NK-92 (cell line): ENCODE data around the gene NBEAL1.
"Not testable (repeated sequence)": the region's sequence is repeated elsewhere in the genome, so short reads cannot be mapped to it uniquely, and the experiment has no call there.

Source experiments
- DNase-seq: peaks from one replicate; lab custom pipeline; 2025; ENCODE audit not compliant: unreplicated experiment; lab: John Stamatoyannopoulos, UW

NBEAL1 gene

GRCh38 chr2:203038586-203038985 is 23.9 kb downstream of the NBEAL1 start:
- no peak for DNase-seq

DNA sequence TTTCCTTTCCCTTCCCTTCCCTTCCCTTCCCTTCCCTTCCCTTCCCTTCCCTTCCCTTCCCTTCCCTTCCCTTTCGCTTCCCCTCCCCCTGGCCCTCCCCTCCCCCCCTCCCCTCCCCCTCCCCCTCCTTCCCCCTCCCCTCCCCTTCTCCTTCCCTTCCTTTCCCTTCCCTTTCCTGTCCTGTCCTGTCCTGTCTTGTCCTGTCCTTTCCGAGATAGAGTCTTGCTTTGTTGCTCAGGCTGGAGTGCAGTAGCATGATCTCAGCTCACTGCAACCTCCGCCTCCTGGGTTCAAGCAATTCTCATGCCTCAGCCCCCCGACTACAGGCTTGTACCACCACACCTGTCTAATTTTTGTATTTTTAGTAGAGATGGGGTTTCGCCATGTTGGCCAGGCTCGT is 24.5 kb downstream of the NBEAL1 start:
- not testable (repeated sequence) for DNase-seq

DNA sequence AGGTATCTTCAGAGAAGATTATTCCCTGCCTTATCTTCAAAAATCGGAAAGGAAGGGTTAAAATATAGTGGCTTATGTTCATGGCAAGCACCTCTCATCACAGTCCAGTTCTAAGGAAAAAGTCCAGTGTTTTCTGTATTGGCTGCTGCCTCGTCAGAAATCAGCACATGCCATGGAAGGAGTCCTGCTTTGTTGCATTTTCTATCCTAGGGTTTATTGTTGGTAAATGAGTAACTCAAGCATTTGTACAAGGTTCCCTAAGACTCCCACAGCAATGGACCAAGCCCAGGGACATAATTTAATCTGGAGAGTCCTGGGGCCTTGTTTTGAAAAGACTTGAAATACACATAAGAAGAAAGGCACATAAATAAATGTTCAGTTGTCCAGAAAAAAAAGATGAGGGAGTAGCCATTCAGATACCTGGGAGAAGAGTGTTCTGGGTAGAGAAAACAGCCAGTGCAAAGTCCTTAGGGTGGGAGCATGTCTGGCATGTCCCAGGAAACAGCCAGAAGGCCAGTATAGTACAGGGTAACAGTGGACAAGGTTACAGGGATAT is 26.4 kb downstream of the NBEAL1 start:
- no peak for DNase-seq

- no peak for DNase-seq
Measured at GRCh38 chr2:203042178-203042577, 27.5 kb downstream of the NBEAL1 start.

GRCh38 chr2:203043226-203043625 is 28.6 kb downstream of the NBEAL1 start:
- DNase-seq: no peak

GRCh38 chr2:203045867-203046266 is 31.2 kb downstream of the NBEAL1 start:
- DNase-seq: no peak

DNA sequence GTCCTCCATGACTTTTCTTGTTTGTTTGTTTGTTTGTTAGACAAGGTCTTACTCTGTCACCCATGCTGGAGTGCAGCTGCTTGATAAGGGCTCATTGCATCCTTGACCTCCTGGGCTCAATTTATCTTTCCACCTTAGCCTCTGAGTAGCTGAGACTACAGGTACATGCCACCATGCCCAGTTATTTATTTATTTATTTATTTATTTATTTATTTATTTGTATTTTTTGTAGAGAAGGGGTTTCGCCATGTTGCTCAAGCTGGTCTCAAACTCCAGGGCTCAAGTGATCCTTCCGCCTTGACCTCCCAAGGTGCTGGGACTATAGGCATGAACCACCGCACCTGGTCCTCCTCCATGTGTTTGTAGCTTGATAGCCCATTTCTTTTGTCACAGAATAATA is 37.9 kb downstream of the NBEAL1 start:
- no peak for DNase-seq

GRCh38 chr2:203059567-203060240 is 45.0 kb downstream of the NBEAL1 start:
- DNase-seq: no peak

DNA sequence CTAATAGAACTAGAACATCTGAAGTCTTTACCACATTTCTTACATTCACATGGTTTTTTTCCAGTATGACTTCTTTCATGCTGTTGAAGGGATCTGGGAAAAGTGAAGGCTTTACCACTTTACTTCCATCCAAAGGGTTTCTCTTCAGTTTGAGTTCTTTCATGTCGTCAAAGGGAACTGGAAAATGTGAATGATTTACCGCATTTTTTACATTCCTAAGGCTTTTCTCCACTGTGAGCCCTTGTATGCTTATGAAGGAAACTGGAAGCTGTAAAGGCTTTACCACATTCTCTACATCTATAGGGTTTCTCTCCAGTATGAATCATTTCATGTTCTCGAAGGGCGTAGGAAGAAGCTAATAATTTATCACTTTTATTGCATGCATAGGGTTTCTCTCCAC is 46.7 kb downstream of the NBEAL1 start:
- no peak for DNase-seq

DNA sequence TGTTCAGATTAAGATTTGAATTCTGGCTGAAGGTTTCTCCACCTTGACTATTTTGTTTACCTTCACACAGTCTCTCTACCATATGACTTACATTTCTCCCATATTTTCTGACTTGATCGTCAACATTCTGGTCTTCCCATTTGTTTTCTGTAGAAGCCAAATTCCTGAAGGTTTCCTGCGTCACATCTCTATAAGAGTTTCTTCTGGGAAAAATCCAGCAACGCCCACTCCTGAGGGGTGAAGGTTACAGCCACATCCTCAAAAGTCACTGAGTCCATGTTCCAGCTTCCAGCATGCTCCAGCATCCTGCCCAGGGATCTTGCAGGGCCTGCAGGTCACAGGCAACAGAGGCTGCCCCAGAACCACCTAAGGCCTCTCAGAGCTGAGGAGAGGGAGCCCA is 47.5 kb downstream of the NBEAL1 start:
- DNase-seq: no peak

- not testable (repeated sequence) for DNase-seq
Measured at GRCh38 chr2:203066519-203067091, 51.9 kb downstream of the NBEAL1 start.

DNA sequence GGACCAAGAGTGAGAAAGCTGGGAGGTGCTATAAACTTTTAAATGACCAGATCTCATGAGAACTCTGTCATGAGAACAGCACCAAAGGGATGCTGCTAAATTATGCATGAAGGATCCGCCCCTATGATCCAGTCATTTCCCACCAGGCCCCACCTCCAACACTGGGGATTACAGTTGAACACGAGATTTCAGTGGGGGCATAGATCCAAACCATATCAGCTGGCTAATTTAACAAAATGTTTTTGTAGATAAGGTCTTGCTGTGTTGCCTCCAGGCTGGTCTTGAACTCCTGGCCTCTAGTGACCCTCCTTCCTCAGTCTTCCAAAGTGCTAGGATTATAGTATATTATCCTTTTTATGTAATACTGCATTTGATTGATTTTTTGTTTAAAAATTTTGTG is 56.0 kb downstream of the NBEAL1 start:
- no peak for DNase-seq

DNA sequence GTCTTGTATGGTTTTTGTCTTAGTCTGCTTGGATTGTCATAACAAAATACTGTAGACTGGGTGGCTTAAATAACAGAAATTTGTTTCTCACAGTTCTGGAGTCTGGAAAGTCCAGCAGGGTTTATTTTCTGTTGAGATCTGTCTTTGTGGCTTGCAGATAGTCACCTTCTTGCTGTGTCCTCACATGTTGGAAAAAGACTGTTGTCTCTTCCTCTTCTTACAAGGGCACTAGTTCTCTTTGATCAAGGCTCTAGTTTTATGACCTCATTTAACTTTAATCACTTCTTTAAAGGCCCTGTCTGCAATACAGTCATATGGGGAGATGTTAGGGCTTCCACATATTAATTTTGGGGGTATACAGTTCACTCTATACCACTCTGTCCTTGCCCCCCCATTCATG is 56.5 kb downstream of the NBEAL1 start:
- DNase-seq: no peak

DNA sequence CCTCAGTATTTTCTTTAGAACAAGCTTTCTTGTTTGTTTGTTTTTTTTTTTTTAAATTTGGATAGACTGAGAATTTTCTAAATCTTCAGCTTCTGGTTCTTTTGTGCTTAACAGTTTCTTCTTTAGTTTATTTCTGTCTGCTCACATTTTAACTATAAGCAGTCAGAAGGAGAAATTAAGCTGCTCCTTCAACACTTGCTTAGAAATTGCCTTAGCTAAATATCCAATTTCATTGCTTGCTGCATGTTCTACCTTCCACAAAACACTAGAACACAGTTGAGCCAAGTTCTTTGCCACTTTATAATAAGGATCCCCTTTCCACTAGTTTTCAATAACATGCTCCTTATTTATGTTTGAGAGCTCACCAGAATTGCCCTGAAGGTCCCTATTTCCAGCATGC is 57.7 kb downstream of the NBEAL1 start:
- DNase-seq: no peak

DNA sequence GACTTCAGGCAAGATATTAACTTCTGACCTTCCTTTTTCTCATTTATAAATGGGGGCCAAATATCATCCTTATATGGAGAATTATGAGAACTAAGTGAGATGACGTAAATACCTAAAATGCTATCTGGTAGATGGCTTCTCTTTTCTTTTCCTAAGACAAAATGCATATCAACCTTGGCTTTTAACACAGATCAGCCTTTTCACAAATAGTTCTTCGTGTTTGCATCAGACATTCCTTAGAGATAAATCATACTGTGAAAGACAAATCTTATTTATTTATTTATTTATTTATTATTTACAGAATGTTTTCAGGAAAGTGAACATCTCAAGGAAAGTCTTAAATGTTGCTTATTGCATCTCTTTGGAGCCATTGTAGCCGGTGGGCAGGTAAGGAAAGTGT is 62.8 kb downstream of the NBEAL1 start:
- DNase-seq: no peak

DNA sequence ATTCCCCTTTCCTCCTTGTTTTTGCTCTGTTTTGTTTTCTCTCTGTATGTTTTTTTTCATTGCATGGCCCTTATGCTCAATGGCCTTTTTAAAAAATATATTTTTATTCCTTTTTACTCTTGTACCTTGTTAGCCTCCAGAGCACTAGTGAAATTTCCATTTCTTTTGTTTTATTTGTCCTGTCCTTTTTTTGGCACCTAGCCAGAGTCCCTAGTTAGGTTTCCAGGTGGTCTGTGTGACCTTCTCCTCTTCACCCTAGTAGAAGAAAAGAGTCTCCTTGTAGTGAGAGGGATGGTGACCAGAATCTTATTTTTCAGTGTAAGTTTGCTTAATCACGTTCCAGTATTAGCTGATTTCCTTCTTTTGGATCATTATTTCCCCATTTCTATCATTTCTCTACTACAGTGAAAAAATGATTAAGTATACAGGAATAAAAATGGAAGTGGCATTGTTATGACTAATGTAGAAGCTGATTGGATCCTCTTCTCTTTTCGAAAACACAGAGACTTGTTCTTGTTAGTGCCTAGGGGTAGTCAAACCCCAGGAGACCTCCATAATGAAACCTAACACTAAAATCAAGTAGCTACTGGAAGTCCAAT is 65.9 kb downstream of the NBEAL1 start:
- DNase-seq: no peak

DNA sequence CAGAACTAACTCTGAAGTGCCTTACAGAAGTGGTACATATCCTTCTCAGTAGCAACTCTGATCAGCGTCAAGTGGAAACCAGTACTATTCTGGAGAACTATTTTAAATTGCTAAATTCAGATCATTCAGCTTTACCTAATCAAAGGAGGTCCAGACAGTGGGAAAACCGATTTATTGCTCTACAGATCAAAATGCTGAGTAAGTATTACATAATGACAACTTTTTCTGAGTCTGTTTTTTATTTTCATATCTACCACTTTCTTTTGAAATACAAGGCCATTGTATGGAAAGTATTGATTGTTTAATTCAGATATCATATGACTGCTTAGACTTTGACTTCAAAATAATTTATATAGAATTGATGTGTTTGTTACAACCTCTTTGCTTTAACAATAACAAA is 68.7 kb downstream of the NBEAL1 start:
- DNase-seq: no peak

- DNase-seq: not testable (repeated sequence)
Measured at GRCh38 chr2:203086381-203086780, 71.7 kb downstream of the NBEAL1 start.

DNA sequence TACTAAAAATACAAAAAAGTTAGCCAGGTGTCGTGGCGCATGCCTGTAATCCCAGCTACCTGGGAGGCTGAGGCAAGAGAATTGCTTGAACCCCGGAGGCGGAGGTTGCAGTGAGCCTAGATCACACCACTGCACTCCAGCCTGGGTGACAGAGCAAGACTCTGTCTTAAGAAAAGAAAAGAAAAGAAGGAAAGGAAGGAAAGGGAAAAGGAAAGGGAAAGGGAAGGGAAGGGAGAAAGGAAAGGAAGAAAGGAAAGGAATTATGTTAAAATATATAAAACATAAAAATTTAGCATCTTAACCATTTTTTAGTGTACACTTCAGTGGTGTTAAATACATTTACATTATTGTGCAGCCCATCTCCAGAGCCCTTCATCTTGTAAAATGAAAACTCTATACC is 76.0 kb downstream of the NBEAL1 start:
- DNase-seq: not testable (repeated sequence)

DNA sequence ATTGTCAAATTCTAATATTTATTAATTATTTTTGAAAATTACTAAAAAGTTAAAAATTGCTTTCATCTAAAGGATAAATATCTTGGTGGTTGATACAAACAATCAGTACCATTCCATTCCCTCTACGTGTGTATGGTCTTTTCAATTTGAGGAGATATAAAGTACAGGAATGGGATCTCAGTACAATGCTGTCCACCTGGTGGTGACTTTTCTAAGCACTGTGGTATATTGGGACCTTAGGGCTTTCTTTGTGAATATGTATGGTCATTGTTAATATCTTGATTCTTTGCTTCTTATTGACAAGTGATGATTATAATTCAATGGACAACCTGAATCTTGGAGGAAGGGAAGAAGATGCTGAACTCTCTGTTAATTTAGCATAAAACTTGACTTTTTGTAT is 83.1 kb downstream of the NBEAL1 start:
- DNase-seq: no peak

- DNase-seq: not testable (repeated sequence)
Measured at GRCh38 chr2:203102357-203102756, 87.7 kb downstream of the NBEAL1 start.

- DNase-seq: no peak
Measured at GRCh38 chr2:203104273-203104672, 89.6 kb downstream of the NBEAL1 start.
